K562 (cell line): Measurements from ENCODE around the gene SH2D5. TPM values are rescaled to one million over a fixed set of nuclear protein-coding genes. Genes with fewer than 3 reads are reported as not detected.
A peak's percentile ranks its signal among the peaks of the same experiment; 100 is the strongest.

ENCODE experiments used
- ATAC-seq: fragments of 200-7000 bp; cut with Tn5 transposase; 3 replicates; pipeline ENCODE4 v1.9.1; 2020; ENCODE audit warnings: moderate library complexity
- BruUV-seq: library from RNA; stranded (reverse); fragments of 400-500 nt; replicated peaks from 2 replicates; lab custom pipeline; 2021; lab: Mats Ljungman, UMichigan
- CTCF ChIA-PET: fragments of 300-600 bp; formaldehyde crosslinking; extraction: SDS; loops from one replicate; lab custom pipeline; 2021; ENCODE audit warnings: low intra/inter-chr PET ratio; lab: Yijun Ruan, JAX
- POLR2A ChIA-PET: fragments of 300-600, 350-650 bp; sonication (Branson Sonifier 250); formaldehyde crosslinking; extraction: SDS; loops from one replicate; lab custom pipeline; 2021; ENCODE audit warnings: antibody characterized with exemption, inconsistent platforms; lab: Yijun Ruan, JAX
- DNase-seq, 4 experiments: peaks; one replicate each; pipeline versions ENCODE4 v3.0.0 to v3.0.0-alpha.2; 2011 to 2018; ENCODE audit warnings: low spot score in 3 of 4, mixed read lengths in 3 of 4; ENCODE audit errors: extremely low read depth in 1 of 4
- FAIRE-seq: peaks from 2 replicates; lab custom pipeline; 2011; peaks lifted over from hg19 to GRCh38; lab: Jason Lieb, UNC
- H2AFZ ChIP-seq: 2 replicates; pipeline ENCODE4 v1.6.0; 2011; ENCODE audit warnings: low read depth, low read length, control low read depth, inconsistent platforms
- H3K27ac ChIP-seq: fragments of 200-600 bp; 3 replicates; pipeline ENCODE4 v1.8.0; 2011; ENCODE audit warnings: low read depth, mild to moderate bottlenecking, control low read depth, inconsistent platforms, low read length, moderate library complexity, mixed read lengths; ENCODE audit errors: extremely low read depth
- H3K27me3 ChIP-seq, 2 experiments: fragments of 300-600 bp in 1 of 2; 2 replicates in 1 of 2; 3 replicates in 1 of 2; pipeline versions ENCODE4 v1.6.0 to v1.8.0; 2011; ENCODE audit warnings: inconsistent platforms in 2 of 2, low read length in 2 of 2, mild to moderate bottlenecking in 1 of 2, mixed read lengths in 1 of 2, moderate library complexity in 1 of 2; ENCODE audit not compliant: control insufficient read depth in 2 of 2, insufficient read depth in 2 of 2
- H3K36me3 ChIP-seq: fragments of 300-600 bp; 3 replicates; pipeline ENCODE4 v1.8.0; 2011; ENCODE audit warnings: mild to moderate bottlenecking, low read length, inconsistent platforms; ENCODE audit not compliant: control insufficient read depth, insufficient read depth
- H3K4me1 ChIP-seq, 2 experiments: fragments of 200-600 bp in 1 of 2; replicated peaks in 1 of 2; 2 replicates in 1 of 2; 3 replicates in 1 of 2; pipeline versions ENCODE4 v1.5.1 to v1.8.0; 2011; ENCODE audit warnings: inconsistent platforms in 2 of 2, low read length in 2 of 2, mild to moderate bottlenecking in 1 of 2, mixed read lengths in 1 of 2, moderate library complexity in 1 of 2; ENCODE audit not compliant: control insufficient read depth in 2 of 2, insufficient read depth in 2 of 2
- H3K4me2 ChIP-seq: 2 replicates; pipeline ENCODE4 v1.6.1; 2011; ENCODE audit warnings: low read length, control low read depth, inconsistent platforms, mixed read lengths; ENCODE audit not compliant: insufficient read depth
- H3K4me3 ChIP-seq: fragments of 200-600 bp; sonication (generic), shearing (Covaris generic); 2 replicates; pipeline ENCODE4 v1.5.1; 2016; ENCODE audit warnings: control low read depth, inconsistent platforms
- H3K79me2 ChIP-seq: fragments of 200-600 bp; 3 replicates; pipeline ENCODE4 v1.8.0; 2011; ENCODE audit warnings: low read length, inconsistent platforms; ENCODE audit not compliant: control insufficient read depth, insufficient read depth
- H3K9ac ChIP-seq, 2 experiments: 2 replicates each; pipeline versions ENCODE4 v1.6.0 to v1.6.1; 2011; ENCODE audit warnings: low read depth in 2 of 2, low read length in 2 of 2, control low read depth in 1 of 2, inconsistent platforms in 1 of 2, mild to moderate bottlenecking in 1 of 2, mixed read lengths in 1 of 2; ENCODE audit not compliant: insufficient read depth in 1 of 2
- H3K9me1 ChIP-seq: one replicate; pipeline ENCODE4 v1.6.0; 2011; ENCODE audit warnings: inconsistent platforms, mild to moderate bottlenecking, low read length, moderate library complexity; ENCODE audit not compliant: control insufficient read depth, insufficient read depth
- H3K9me3 ChIP-seq: replicated peaks from 2 replicates; pipeline ENCODE4 v1.5.1; 2011; ENCODE audit warnings: low read depth, low read length, inconsistent platforms; ENCODE audit not compliant: control insufficient read depth, insufficient read depth
- H4K20me1 ChIP-seq: replicated peaks from 2 replicates; pipeline ENCODE4 v1.6.1; 2011; ENCODE audit warnings: low read length, inconsistent platforms, mixed read lengths; ENCODE audit not compliant: control insufficient read depth, insufficient read depth
- CEBPG ChIP-seq, 3 experiments: fragments of 200-800 bp in 1 of 3; sonication (Bioruptor generic) in 1 of 3; sonication (generic) in 1 of 3; formaldehyde crosslinking in 1 of 3; IDR thresholded peaks in 2 of 3; conservative IDR thresholded peaks in 1 of 3; 2 replicates each; pipeline versions ENCODE4 v1.6.1 to v1.8.0; 2016 to 2022; ENCODE audit warnings: missing compliant biosample characterization in 2 of 3, missing genetic modification characterization in 2 of 3, mild to moderate bottlenecking in 1 of 3, missing genetic modification reagents in 1 of 3
- FUS ChIP-seq: fragments of 200-400 bp; formaldehyde crosslinking; optimal IDR thresholded peaks from 2 replicates; pipeline ENCODE3; 2017; ENCODE audit warnings: low read depth, low read length
- KDM1A ChIP-seq, 2 experiments: fragments of 450-650 bp; IDR thresholded peaks; 2 replicates each; pipeline ENCODE4 v1.6.1; 2016; ENCODE audit warnings: mild to moderate bottlenecking in 2 of 2
- NBN ChIP-seq: fragments of 450-650 bp; IDR thresholded peaks from 2 replicates; pipeline ENCODE4 v1.6.1; 2016; ENCODE audit warnings: low read depth, mild to moderate bottlenecking
- NEUROD1 ChIP-seq: fragments of 150-350 bp; IDR thresholded peaks from 2 replicates; pipeline ENCODE4 v1.6.1; 2014; ENCODE audit warnings: borderline replicate concordance, low read length, low read depth; ENCODE audit not compliant: partially characterized antibody
- NFYB ChIP-seq: IDR thresholded peaks from 2 replicates; pipeline ENCODE4 v1.6.1; 2011; ENCODE audit warnings: mild to moderate bottlenecking, moderate library complexity; ENCODE audit not compliant: insufficient read length; ENCODE audit errors: extremely low read depth
- PKNOX1 ChIP-seq: fragments of 450-650 bp; IDR thresholded peaks from 2 replicates; pipeline ENCODE4 v1.6.1; 2016
- RFX1 ChIP-seq: fragments of 450-650 bp; IDR thresholded peaks from 2 replicates; pipeline ENCODE4 v1.6.1; 2016; ENCODE audit warnings: mild to moderate bottlenecking, moderate library complexity
- TEAD4 ChIP-seq, 2 experiments: sonication (generic) in 1 of 2; formaldehyde crosslinking in 1 of 2; IDR thresholded peaks; 2 replicates each; pipeline versions ENCODE4 v1.6.1 to v1.8.0; 2012 to 2022; ENCODE audit warnings: borderline replicate concordance in 1 of 2, inconsistent platforms in 1 of 2, low read length in 1 of 2, mild to moderate bottlenecking in 1 of 2, missing genetic modification reagents in 1 of 2
- ZNF316 ChIP-seq: fragments of 450-650 bp; IDR thresholded peaks from 2 replicates; pipeline ENCODE4 v1.6.1; 2016
- ZNF778 ChIP-seq: fragments of 450-650 bp; formaldehyde crosslinking; IDR thresholded peaks from 2 replicates; pipeline ENCODE4 v1.4.0; 2020; ENCODE audit warnings: mild to moderate bottlenecking, moderate library complexity
- WGBS: fragments of 100-300 bp; shearing (Covaris generic); methylation state at CpG from one replicate; pipeline ENCODE4 v1.1.6; 2016; ENCODE audit warnings: low coverage, mixed read lengths; ENCODE audit not compliant: insufficient coverage; ENCODE audit errors: missing lambda C conversion rate; 5-methylcytosine and 5-hydroxymethylcytosine counted together
- in situ Hi-C: fragments of 300-500 bp; cut with MboI; formaldehyde crosslinking; loops from 4 replicates; pipeline ENCODE4 v1.15.0; 2018; ENCODE audit warnings: inconsistent platforms, mixed read lengths
- intact Hi-C: fragments of 100-400 bp; cut with micrococcal nuclease; formaldehyde crosslinking; loops from 2 replicates; pipeline ENCODE4 v1.14.2; 2022
- polyA plus RNA-seq, 8 experiments: library from polyadenylated mRNA; depleted of rRNA in 4 of 8; stranded (reverse) in 5 of 8; unstranded in 3 of 8; fragments of >200 nt; fragmentation: Nextera tagmentation in 2 of 8; fragmentation: Illumina TruSeq in 1 of 8; extraction: Ambion mirVana in 2 of 8; extraction: Trizol in 1 of 8; gene quantifications; 2 replicates each; pipeline versions ENCODE4 v1.2.1 to v1.2.3, GENCODE V29; 2011 to 2014; ENCODE audit warnings: inconsistent platforms in 1 of 8, missing spikeins in 1 of 8
- total RNA-seq, 7 experiments: library from RNA; depleted of rRNA in 6 of 7; stranded (reverse); fragments of >200 nt in 6 of 7; fragmentation: Illumina TruSeq in 2 of 7; extraction: Trizol in 2 of 7; gene quantifications; 2 replicates each; pipeline versions ENCODE4 v1.2.1 to v1.2.3, GENCODE V29; 2011 to 2021; ENCODE audit warnings: low replicate concordance in 1 of 7
- TF ChIP-seq, protein P1 (sequence below): sonication (generic); formaldehyde crosslinking; IDR thresholded peaks from 2 replicates; pipeline ENCODE4 v1.8.0; 2022; ENCODE audit warnings: mild to moderate bottlenecking, missing genetic modification reagents
- TF ChIP-seq, protein P2 (sequence below): fragments of 250-450 bp; sonication (Bioruptor Pico); IDR thresholded peaks from 2 replicates; pipeline ENCODE4 v1.9.0; 2021; ENCODE audit warnings: mild to moderate bottlenecking

SH2D5 gene
- total and polyA plus RNA-seq, 9 of the 15 experiments (the other 6 are each of a cell fraction or from before 2014, with no cell fraction given) = 0.06 to 0.11 TPM; not detected in 7

DNA sequence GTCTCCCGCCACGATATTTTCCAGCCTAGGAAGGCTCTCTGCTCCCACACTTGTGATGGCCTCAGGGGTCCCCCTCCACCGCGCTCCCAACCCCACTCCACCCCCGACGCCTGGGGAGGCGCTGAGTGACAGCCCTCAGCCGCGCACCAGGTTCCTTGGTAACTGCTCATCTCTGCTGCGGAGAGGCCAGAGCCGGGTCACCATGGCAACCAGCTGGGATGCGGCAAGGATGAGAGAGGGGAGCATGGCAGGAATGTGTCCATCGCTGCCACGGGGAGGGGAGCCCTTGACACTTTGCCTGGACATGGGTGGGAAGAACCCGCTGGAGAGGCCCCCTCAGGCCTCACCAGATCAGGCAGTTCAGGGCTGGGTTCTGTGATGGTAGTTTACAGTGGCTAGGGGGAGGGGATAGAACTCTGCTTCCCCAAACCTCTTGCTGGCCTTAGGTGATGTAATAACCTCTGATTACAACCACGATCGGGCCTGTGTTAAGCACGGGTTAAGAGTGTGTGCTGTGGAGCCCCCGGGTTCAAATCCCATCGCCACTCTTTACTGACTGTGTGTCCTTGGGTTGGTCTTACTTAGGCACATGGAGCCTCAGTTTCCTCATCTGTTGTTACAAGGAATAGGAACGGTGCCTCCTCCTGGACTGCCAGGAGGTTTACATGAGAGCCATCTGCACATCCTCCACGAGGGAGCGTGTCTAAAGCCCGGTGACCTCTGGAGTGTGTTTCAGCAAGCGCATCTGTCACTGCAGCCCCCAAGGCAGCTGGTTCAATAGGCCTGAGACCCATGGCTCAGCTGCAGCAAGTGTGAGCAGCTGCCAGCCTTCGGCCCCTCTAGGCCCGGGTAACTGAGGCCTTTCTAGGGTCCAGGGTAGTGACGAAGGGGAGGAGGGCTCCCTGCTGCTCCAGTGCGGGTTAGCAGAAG, 21.0 kb downstream of the SH2D5 start:
- FAIRE-seq = no peak
- Histone ChIP-seq H3K4me2 (no peak overlapping the region), H3K9me1 (peaks cover 2% of the 10 kb centered on the region), H3K4me1 (peaks cover 5 to 36% of the 10 kb centered on the region in 2 experiments; a peak in 3 of 5 replicates), H3K27ac (no peak overlapping the region), H3K36me3 (no peaks in the 10 kb centered on the region), H2AFZ (peak overlapping the region; percentile 14; the same call in 1 of the 2 replicates), H3K27me3 (peaks cover 13 to 45% of the 10 kb centered on the region in 2 experiments; a peak in 4 of 5 replicates), H3K79me2 (no peaks in the 10 kb centered on the region), H4K20me1 (peaks cover 4% of the 10 kb centered on the region), H3K9me3 (no peaks in the 10 kb centered on the region; the same call in 1 of the 2 replicates), H3K4me3 (no peak overlapping the region), H3K9ac (peak overlapping the region in 1 of 2 experiments; percentile 70; a peak in 2 of 4 replicates)
- intact Hi-C loops = no loop called here
- POLR2A ChIA-PET = interaction anchor here (0.7 kb wide), 1 partner anchor 579 kb away, joined by 3 read pairs; no protein-coding TSS in a partner anchor
- in situ Hi-C loops = no loop called here
- peak; percentile 48 to 55 (median 53) for DNase-seq
- CTCF ChIA-PET = no interaction called here
- WGBS = 13% methylated on average over 29 of the region's 29 CpGs
- peak; percentile 66 for ATAC-seq
- BruUV-seq = no TSS peak
- TF ChIP-seq, protein P1, sequence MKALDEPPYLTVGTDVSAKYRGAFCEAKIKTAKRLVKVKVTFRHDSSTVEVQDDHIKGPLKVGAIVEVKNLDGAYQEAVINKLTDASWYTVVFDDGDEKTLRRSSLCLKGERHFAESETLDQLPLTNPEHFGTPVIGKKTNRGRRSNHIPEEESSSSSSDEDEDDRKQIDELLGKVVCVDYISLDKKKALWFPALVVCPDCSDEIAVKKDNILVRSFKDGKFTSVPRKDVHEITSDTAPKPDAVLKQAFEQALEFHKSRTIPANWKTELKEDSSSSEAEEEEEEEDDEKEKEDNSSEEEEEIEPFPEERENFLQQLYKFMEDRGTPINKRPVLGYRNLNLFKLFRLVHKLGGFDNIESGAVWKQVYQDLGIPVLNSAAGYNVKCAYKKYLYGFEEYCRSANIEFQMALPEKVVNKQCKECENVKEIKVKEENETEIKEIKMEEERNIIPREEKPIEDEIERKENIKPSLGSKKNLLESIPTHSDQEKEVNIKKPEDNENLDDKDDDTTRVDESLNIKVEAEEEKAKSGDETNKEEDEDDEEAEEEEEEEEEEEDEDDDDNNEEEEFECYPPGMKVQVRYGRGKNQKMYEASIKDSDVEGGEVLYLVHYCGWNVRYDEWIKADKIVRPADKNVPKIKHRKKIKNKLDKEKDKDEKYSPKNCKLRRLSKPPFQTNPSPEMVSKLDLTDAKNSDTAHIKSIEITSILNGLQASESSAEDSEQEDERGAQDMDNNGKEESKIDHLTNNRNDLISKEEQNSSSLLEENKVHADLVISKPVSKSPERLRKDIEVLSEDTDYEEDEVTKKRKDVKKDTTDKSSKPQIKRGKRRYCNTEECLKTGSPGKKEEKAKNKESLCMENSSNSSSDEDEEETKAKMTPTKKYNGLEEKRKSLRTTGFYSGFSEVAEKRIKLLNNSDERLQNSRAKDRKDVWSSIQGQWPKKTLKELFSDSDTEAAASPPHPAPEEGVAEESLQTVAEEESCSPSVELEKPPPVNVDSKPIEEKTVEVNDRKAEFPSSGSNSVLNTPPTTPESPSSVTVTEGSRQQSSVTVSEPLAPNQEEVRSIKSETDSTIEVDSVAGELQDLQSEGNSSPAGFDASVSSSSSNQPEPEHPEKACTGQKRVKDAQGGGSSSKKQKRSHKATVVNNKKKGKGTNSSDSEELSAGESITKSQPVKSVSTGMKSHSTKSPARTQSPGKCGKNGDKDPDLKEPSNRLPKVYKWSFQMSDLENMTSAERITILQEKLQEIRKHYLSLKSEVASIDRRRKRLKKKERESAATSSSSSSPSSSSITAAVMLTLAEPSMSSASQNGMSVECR (CRISPR knock-in tag) = 0 out of 2 replicates have a peak, but pooled peaks have one; percentile 50
- TF ChIP-seq RFX1 = peak; percentile 95
- no peak for TF ChIP-seq TEAD4 (IDR thresholded peaks at IDR 0.05; ENCODE audit: low read length)
- 0 out of 2 replicates have a peak, but pooled peaks have one; percentile 23 for TF ChIP-seq TEAD4 (CRISPR knock-in tag; IDR thresholded peaks at IDR 0.05; ENCODE audit: borderline replicate concordance)
- TF ChIP-seq ZNF778 (CRISPR knock-in tag) = no peak
- no peak for TF ChIP-seq NEUROD1
- no peak for TF ChIP-seq NBN
- TF ChIP-seq, protein P2, sequence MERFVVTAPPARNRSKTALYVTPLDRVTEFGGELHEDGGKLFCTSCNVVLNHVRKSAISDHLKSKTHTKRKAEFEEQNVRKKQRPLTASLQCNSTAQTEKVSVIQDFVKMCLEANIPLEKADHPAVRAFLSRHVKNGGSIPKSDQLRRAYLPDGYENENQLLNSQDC (CRISPR knock-in tag) = no peak
- TF ChIP-seq NFYB = no peak
- peak; percentile 61 to 78; a peak in 3 of 4 replicates for TF ChIP-seq KDM1A (IDR thresholded peaks at IDR 0.05)
- TF ChIP-seq CEBPG (CRISPR knock-in tag; IDR thresholded peaks at IDR 0.05) = peak; percentile 63
- TF ChIP-seq CEBPG (tag; conservative IDR thresholded peaks at IDR 0.05 in 1 of 2, IDR thresholded peaks at IDR 0.05 in 1 of 2) = peak in 1 of 2 experiments; percentile 58; a peak in 2 of 4 replicates
- TF ChIP-seq ZNF316 = no peak
- peak; percentile 80 for TF ChIP-seq PKNOX1
- TF ChIP-seq FUS = no peak
